Hair follicle dermal papilla cell (primary cell): ENCODE results near the gene LRRC34. TPM values are rescaled to one million over a fixed set of nuclear protein-coding genes. Genes with fewer than 3 reads are reported as not detected.

Experiments used
- total RNA-seq: library from RNA; depleted of rRNA; stranded (reverse); fragments of >200 nt; gene quantifications from 2 replicates; pipeline ENCODE4 v1.2.3, GENCODE V29; 2012

LRRC34 gene, protein sequence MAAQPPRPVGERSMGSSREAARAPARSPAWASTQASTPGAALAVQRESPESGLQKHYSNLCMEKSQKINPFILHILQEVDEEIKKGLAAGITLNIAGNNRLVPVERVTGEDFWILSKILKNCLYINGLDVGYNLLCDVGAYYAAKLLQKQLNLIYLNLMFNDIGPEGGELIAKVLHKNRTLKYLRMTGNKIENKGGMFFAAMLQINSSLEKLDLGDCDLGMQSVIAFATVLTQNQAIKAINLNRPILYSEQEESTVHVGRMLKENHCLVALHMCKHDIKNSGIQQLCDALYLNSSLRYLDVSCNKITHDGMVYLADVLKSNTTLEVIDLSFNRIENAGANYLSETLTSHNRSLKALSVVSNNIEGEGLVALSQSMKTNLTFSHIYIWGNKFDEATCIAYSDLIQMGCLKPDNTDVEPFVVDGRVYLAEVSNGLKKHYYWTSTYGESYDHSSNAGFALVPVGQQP
- total RNA-seq: 3.4 and 3.7 TPM in 2 replicates

DNA sequence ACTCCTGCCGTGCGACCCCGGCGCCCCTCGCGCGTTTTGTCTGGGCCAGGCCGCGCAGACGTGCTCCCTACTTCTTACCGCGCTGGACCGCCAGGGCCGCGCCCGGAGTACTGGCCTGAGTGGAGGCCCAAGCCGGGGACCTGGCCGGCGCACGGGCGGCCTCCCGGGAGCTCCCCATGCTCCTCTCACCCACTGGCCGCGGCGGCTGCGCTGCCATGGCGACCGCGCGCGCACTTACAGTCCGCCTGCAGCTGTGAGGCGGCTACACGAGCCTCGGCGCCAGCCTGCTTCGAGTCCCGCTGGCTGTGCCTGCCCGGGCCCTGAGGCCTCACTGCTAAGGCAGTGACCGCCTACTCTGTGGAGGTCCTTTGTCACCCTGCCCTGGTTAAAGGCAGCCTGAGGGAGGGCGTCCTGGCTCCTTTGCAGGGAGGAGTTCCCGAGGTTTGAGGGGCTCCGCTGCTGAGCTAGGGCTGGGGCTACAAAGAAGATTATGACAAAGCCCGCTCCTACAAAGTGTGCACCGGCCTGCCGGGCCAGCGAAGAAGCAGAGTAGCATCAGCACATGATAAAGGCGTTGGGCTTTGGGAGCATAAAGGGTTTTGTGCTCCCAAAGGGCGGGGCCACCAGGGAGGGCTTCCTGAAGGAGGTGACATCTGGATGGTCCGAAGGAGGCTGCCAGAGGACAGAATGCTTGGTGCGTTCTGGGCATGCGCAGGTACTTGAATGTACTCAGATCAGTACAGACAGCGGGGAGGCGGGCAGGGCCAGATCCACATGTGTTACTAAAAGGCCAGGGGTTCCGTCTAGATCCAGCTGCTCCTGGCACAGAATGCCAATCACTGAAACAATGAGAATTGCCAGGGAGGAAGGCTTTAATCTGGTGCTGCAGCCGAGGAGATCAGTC lies at the start of gene LRRC34, which contains the start of gene LRRIQ4:
Gene LRRC34, minus strand, starts transcription at position 573 of the 904 bp plus-strand sequence. Its CDS starts 356 bp downstream, at position 217.
Gene LRRIQ4, plus strand, starts transcription at position 539 of the 904 bp plus-strand sequence. CDS start 9,052 bp downstream, outside the sequence.

DNA sequence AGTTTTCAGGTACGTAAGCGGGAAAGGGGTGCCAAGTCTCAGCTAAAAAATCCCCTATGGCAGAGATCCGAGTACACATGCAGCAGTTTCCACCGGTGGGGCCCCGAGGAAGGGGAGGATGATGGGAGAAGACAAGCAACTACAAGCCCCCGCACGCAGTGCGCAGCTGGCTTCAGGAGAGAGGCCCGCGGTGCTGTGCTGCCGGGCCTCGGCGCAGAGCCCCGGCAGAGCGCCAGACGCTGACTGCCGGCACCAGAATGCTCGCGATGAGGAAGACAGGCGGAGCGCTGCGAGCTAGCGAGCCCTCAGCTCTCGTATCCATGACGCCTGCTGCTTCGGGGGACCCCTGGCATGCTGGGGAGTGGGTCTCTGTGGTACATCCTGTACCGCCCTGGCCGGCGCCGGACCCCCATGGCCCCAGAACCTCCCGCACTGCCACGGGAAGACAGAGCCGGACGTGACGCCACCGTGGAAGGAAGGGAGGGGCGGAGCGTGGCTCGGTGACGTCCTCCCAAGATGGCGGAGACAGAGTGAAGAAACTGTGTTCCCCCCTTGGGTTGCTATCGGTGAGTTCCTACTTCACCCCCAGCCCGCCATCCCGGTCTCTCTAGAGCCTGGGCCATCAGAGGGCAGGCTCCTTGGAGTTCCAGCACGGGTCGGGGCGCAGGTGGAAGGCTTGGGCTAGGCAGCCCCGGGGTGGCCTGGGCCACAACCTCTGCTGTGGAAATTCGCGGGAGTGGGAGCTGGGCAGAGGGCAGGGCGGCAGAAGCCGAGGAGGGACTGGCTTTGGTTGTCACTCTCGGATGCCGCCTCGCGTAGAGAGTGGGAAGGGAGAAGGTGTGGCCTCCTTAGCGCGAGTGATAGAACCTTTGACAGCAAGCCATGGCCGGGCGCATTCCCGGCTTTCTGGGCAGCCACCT lies 39.5 kb downstream of the LRRC34 start, which contains the start of gene MYNN:
Gene MYNN, plus strand, starts transcription at position 500 of the 920 bp plus-strand sequence. CDS start 900 bp downstream, outside the sequence.

DNA sequence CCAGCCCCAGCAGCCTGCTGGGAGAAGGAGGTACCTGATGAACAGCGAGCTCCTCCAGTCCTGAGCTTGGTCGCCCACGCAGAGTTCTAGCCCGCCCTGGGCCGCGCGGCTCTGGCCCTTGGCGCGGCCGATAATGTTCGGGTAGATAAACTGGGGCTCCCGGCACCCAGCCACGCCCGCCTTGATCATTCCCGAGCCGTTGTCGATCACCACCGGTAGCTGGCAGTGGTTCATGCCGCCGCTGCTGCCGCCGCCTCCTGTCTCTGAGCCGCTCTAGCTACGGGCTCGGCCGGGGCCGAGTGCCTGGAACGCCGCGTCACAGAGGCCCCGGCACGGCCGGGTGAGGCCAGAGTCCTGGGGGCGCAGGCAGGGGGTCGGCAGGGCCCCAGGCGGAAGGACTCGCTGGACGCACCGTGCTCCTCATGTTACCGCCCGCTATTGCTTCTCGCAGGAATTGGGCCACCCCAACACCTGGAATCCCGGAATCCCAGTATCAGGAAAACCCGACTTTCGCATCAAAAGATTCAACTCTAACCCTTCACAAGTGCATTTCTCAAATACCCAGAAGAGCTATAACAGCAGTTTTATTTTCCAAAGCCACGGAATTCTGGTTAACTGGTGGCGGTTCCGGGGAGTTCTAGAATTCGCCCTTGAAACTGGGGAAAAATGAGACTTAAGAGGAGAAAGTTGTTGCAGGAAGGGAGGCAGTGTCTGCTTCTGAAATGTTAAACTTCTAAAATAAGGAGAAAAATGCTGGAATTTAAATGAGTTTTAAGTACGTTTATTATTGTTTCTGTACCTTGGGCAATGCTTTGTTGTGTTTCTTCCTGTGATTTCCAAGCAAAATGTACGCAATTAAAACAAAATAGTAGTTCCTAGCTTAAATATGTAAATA lies 43.2 kb downstream of the LRRC34 start, which contains the start of gene ACTRT3:
Gene ACTRT3, minus strand, starts transcription at position 275 of the 895 bp plus-strand sequence. Its CDS starts 41 bp downstream, at position 234.

DNA sequence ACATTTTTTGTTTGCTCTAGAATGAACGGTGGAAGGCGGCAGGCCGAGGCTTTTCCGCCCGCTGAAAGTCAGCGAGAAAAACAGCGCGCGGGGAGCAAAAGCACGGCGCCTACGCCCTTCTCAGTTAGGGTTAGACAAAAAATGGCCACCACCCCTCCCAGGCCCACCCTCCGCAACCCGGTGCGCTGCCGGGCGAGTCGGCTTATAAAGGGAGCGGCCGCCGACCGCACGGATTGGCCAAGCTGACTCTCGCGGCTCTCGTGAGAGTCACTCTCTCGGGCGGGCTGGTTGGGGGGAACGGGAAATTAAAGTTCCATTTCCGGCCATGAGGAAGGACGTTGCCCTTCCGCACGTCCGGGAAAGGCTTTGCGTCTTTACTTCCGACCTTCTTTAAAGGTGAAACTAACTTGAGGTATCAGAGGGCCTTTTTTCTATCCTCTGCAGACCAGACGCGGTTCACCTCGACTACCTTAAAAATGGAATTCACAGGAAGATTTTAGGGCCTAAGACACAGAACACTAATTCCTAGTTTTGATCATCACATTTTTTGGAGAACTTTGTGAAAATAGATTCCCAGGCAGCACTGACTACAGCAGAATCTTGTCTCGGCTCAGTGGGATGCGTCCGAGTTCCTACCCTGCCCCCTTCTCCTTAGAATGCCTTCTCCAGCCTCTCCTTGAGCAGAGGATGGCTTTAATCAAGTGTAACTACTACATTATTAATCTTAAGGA lies 47.7 kb downstream of the LRRC34 start, which contains the start of gene TERC:
Gene TERC, minus strand, starts transcription at position 179 of the 731 bp plus-strand sequence.

Other genes starting within 250 kb of the LRRC34 start
- gene MECOM, start 149.2 kb downstream of the LRRC34 start, total RNA-seq: 1.8 and 3.4 TPM in 2 replicates
- 104 and 183 TPM in 2 replicates for gene TERC, start 47.8 kb downstream of the LRRC34 start, total RNA-seq
- 9.2 TPM in 2 replicates for gene ACTRT3, start 43.3 kb downstream of the LRRC34 start, total RNA-seq
- gene MYNN, start 39.5 kb downstream of the LRRC34 start, total RNA-seq: 22.3 and 25.6 TPM in 2 replicates
- 0.16 and 0.36 TPM in 2 replicates for gene LRRIQ4, start within 50 bp of the LRRC34 start, total RNA-seq
- not detected in 2 replicates for gene LRRC31, start 57.0 kb upstream of the LRRC34 start, total RNA-seq
- not detected in 2 replicates for gene SAMD7, start 98.7 kb upstream of the LRRC34 start, total RNA-seq
- gene SEC62, start 153.9 kb upstream of the LRRC34 start, total RNA-seq: 36.4 and 41.4 TPM in 2 replicates
- 0.32 and 0.36 TPM in 2 replicates for gene GPR160, start 225.1 kb upstream of the LRRC34 start, total RNA-seq